DND-41 (cell line): ENCODE measurements around the gene FDX1.

ENCODE experiments used
- ATAC-seq: fragments of 200-7000 bp; cut with Tn5 transposase; 3 replicates; pipeline ENCODE4 v1.9.1; 2021; ENCODE audit warnings: low read depth; ENCODE audit not compliant: insufficient read depth
- DNase-seq: peaks from one replicate; pipeline ENCODE4 v3.0.0-alpha.2; 2020
- H2AFZ ChIP-seq: 2 replicates; pipeline ENCODE4 v1.6.0; 2012; ENCODE audit warnings: low read depth, low read length
- H3K27ac ChIP-seq: 2 replicates; pipeline ENCODE4 v1.5.1; 2012; ENCODE audit warnings: low read length, inconsistent platforms
- H3K27me3 ChIP-seq: fragments of 200-600 bp; sonication (generic); 2 replicates; pipeline ENCODE4 v1.6.0; 2012; ENCODE audit warnings: low read length, mild to moderate bottlenecking, inconsistent platforms; ENCODE audit not compliant: insufficient read depth, poor library complexity
- H3K36me3 ChIP-seq: 2 replicates; pipeline ENCODE4 v1.5.1; 2012; ENCODE audit warnings: low read length, inconsistent platforms; ENCODE audit not compliant: insufficient read depth
- H3K4me1 ChIP-seq: 2 replicates; pipeline ENCODE4 v1.5.1; 2012; ENCODE audit warnings: mild to moderate bottlenecking, low read length; ENCODE audit not compliant: insufficient read depth
- H3K4me2 ChIP-seq: 2 replicates; pipeline ENCODE4 v1.6.0; 2012; ENCODE audit warnings: mild to moderate bottlenecking, moderate library complexity, low read length, inconsistent platforms; ENCODE audit not compliant: insufficient read depth
- H3K4me3 ChIP-seq, 2 experiments: fragments of 200-600 bp in 1 of 2; shearing (Covaris generic) in 1 of 2; 2 replicates each; pipeline ENCODE4 v1.5.1; 2012 to 2016; ENCODE audit warnings: inconsistent platforms in 2 of 2, low read length in 2 of 2, mild to moderate bottlenecking in 2 of 2, low read depth in 1 of 2, moderate library complexity in 1 of 2
- H3K79me2 ChIP-seq: 2 replicates; pipeline ENCODE4 v1.6.0; 2012; ENCODE audit warnings: low read length, inconsistent platforms; ENCODE audit not compliant: insufficient read depth
- H3K9ac ChIP-seq: 2 replicates; pipeline ENCODE4 v1.6.0; 2012; ENCODE audit warnings: low read depth, mild to moderate bottlenecking, inconsistent platforms, low read length, moderate library complexity
- H3K9me3 ChIP-seq: 2 replicates; pipeline ENCODE4 v1.5.1; 2012; ENCODE audit warnings: low read length, moderate library complexity, mild to moderate bottlenecking, inconsistent platforms; ENCODE audit not compliant: insufficient read depth, severe bottlenecking
- H4K20me1 ChIP-seq: 2 replicates; pipeline ENCODE4 v1.6.0; 2012; ENCODE audit warnings: low read length; ENCODE audit not compliant: insufficient read depth
- EZH2 ChIP-seq: IDR thresholded peaks from 3 replicates; pipeline ENCODE4 v1.6.1; 2012; ENCODE audit warnings: borderline replicate concordance, low read depth, mild to moderate bottlenecking, moderate library complexity, low read length, inconsistent platforms; ENCODE audit not compliant: severe bottlenecking
- TF ChIP-seq, protein P1 (sequence below): IDR thresholded peaks from 2 replicates; pipeline ENCODE4 v1.5.1; 2012; ENCODE audit warnings: borderline replicate concordance, low read length, moderate library complexity, mild to moderate bottlenecking; ENCODE audit not compliant: poor library complexity, severe bottlenecking; ENCODE audit errors: extremely low read depth

Gene FDX1

DNA sequence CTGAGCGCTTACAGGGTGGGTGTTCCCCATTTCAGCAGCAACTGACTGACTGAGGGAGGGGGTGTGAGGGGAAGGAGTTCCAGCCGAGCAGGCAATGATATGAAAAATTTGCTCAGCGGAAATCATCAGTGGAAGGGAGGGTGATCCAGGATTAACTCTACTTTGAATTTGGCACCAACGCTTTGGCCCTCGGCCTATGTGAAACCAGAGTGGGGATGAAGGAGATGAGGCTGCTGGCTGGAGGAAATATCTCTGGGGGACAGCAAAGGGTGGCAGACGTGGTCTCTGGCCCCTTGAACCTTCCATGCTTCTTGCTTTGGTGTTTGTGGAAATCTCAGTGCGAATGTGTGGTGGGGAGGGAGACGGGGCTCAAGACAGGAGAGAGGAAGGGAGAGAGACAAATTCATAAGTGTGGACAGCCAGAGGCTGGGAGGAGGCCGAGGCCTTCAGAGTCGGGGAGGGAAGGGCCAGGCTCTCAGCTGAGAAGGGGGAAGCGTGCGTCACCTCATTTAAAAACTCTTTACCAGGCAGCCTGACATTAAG, 83.6 kb downstream of the FDX1 start:
- H3K4me1 ChIP-seq = no peaks in the 10 kb centered on the region
- H3K79me2 ChIP-seq = no peaks in the 10 kb centered on the region
- H3K9ac ChIP-seq = no peak overlapping the region
- H3K36me3 ChIP-seq = no peaks in the 10 kb centered on the region
- H3K4me2 ChIP-seq = no peak overlapping the region
- no peak for ATAC-seq
- H3K27ac ChIP-seq = no peak overlapping the region
- peaks cover 4% of the 10 kb centered on the region for H3K9me3 ChIP-seq
- no peak overlapping the region for H2AFZ ChIP-seq
- H4K20me1 ChIP-seq = no peaks in the 10 kb centered on the region
- no peak for DNase-seq
- H3K4me3 ChIP-seq = no peak overlapping the region
- TF ChIP-seq EZH2 = no peak
- TF ChIP-seq, protein P1, sequence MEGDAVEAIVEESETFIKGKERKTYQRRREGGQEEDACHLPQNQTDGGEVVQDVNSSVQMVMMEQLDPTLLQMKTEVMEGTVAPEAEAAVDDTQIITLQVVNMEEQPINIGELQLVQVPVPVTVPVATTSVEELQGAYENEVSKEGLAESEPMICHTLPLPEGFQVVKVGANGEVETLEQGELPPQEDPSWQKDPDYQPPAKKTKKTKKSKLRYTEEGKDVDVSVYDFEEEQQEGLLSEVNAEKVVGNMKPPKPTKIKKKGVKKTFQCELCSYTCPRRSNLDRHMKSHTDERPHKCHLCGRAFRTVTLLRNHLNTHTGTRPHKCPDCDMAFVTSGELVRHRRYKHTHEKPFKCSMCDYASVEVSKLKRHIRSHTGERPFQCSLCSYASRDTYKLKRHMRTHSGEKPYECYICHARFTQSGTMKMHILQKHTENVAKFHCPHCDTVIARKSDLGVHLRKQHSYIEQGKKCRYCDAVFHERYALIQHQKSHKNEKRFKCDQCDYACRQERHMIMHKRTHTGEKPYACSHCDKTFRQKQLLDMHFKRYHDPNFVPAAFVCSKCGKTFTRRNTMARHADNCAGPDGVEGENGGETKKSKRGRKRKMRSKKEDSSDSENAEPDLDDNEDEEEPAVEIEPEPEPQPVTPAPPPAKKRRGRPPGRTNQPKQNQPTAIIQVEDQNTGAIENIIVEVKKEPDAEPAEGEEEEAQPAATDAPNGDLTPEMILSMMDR = no peak
- no peaks in the 10 kb centered on the region for H3K27me3 ChIP-seq

DNA sequence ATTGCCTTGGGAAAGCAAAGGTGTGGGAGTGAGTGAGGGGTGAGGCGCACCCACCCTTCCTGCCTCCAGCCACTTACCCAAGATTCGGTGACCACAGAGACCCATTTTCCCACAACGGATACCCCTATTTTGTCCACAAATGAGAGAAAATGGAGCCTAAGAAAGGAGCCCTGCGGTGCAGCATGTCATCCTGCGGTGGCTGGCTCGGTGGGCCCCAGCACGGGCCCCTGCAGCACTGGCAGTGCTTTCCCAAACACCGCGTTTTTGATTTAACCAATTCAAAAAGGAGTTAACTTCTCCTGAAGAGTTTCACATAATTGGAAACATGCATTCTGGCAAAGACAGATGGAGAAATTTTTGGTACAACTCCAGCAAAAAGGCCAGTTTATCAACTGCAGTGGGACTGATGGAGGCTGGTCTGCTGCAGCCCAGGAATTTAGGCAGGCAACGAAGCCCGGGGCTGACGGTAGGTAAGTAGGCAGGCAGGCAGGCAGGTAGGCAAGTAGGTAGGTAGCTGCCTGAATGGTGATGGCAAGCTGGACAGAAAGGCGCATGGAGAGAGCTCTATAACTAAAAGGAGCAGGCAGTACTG, 84.2 kb downstream of the FDX1 start:
- ATAC-seq (no peak), DNase-seq (no peak)
- H3K79me2 ChIP-seq = no peaks in the 10 kb centered on the region
- TF ChIP-seq, protein P1 = no peak
- TF ChIP-seq EZH2 = no peak
- no peaks in the 10 kb centered on the region for H3K4me1 ChIP-seq
- H3K4me2 ChIP-seq = no peak overlapping the region
- no peak overlapping the region for H3K9ac ChIP-seq
- H3K27ac ChIP-seq = no peak overlapping the region
- H2AFZ ChIP-seq = no peak overlapping the region
- no peak overlapping the region for H3K4me3 ChIP-seq
- H3K27me3 ChIP-seq = no peaks in the 10 kb centered on the region
- H3K36me3 ChIP-seq = no peaks in the 10 kb centered on the region
- H4K20me1 ChIP-seq = no peaks in the 10 kb centered on the region
- H3K9me3 ChIP-seq = peaks cover 6% of the 10 kb centered on the region
